HEK293 (cell line): Measurements from ENCODE around the gene MXD4.

Experiments
- CTCF ChIA-PET: fragments of 350-600 bp; formaldehyde crosslinking; extraction: SDS; loops from one replicate; lab custom pipeline; 2021; ENCODE audit warnings: antibody characterized with exemption; lab: Yijun Ruan, JAX
- POLR2A ChIA-PET: fragments of 300-600 bp; formaldehyde crosslinking; extraction: SDS; loops from one replicate; lab custom pipeline; 2020; ENCODE audit warnings: antibody characterized with exemption, inconsistent platforms; lab: Yijun Ruan, JAX
- H3K27ac ChIP-seq: fragments of 200-500 bp; sonication (Bioruptor generic); 2 replicates; pipeline ENCODE4 v1.5.1; 2014; ENCODE audit warnings: low read depth, low read length, control low read depth, inconsistent platforms; ENCODE audit errors: extremely low read depth
- H3K36me3 ChIP-seq, 2 experiments: fragments of 200-500 bp in 1 of 2; sonication (Bioruptor generic) in 1 of 2; 1 replicate in 1 of 2; 2 replicates in 1 of 2; pipeline ENCODE4 v1.5.1; 2014 to 2017; ENCODE audit warnings: inconsistent platforms in 2 of 2, low read length in 2 of 2; ENCODE audit not compliant: control insufficient read depth in 2 of 2, insufficient read depth in 1 of 2
- H3K4me1 ChIP-seq: fragments of 200-500 bp; sonication (Bioruptor generic); 2 replicates; pipeline ENCODE4 v1.5.1; 2014; ENCODE audit warnings: mild to moderate bottlenecking, low read length, inconsistent platforms; ENCODE audit not compliant: control insufficient read depth, insufficient read depth
- H3K4me3 ChIP-seq: 2 replicates; pipeline ENCODE4 v1.5.1; 2011; ENCODE audit warnings: low read depth, mild to moderate bottlenecking, control low read depth, low read length, moderate library complexity
- H3K9me3 ChIP-seq: fragments of 200-500 bp; sonication (Bioruptor generic); 2 replicates; pipeline ENCODE4 v1.5.1; 2014; ENCODE audit warnings: low read depth, low read length, inconsistent platforms; ENCODE audit not compliant: control insufficient read depth, insufficient read depth
- GLI4 ChIP-seq: fragments of 450-650 bp; formaldehyde crosslinking; IDR thresholded peaks from 2 replicates; pipeline ENCODE4 v1.5.1; 2016; ENCODE audit warnings: missing biosample characterization, missing genetic modification characterization
- GLIS2 ChIP-seq: fragments of 450-650 bp; formaldehyde crosslinking; IDR thresholded peaks from 2 replicates; pipeline ENCODE4 v1.5.1; 2016; ENCODE audit warnings: missing biosample characterization, missing genetic modification characterization
- HOXC10 ChIP-seq: sonication (generic); formaldehyde crosslinking; IDR thresholded peaks from 2 replicates; pipeline ENCODE4 v1.8.1; 2023; ENCODE audit warnings: mild to moderate bottlenecking, missing genetic modification reagents
- OVOL3 ChIP-seq: fragments of 450-650 bp; formaldehyde crosslinking; IDR thresholded peaks from 2 replicates; pipeline ENCODE4 v1.5.1; 2016; ENCODE audit warnings: missing biosample characterization, missing genetic modification characterization
- PATZ1 ChIP-seq: fragments of 450-650 bp; formaldehyde crosslinking; IDR thresholded peaks from 2 replicates; pipeline ENCODE4 v1.5.1; 2016; ENCODE audit warnings: missing biosample characterization, missing genetic modification characterization
- PRDM6 ChIP-seq: fragments of 450-650 bp; formaldehyde crosslinking; IDR thresholded peaks from 2 replicates; pipeline ENCODE4 v1.5.1; 2017; ENCODE audit warnings: missing biosample characterization, missing genetic modification characterization
- WT1 ChIP-seq: fragments of 450-650 bp; formaldehyde crosslinking; IDR thresholded peaks from 2 replicates; pipeline ENCODE4 v1.5.1; 2016; ENCODE audit warnings: missing biosample characterization, missing genetic modification characterization
- ZFP69B ChIP-seq: fragments of 450-650 bp; formaldehyde crosslinking; IDR thresholded peaks from 2 replicates; pipeline ENCODE4 v1.5.1; 2016; ENCODE audit warnings: missing biosample characterization, missing genetic modification characterization
- ZNF19 ChIP-seq: fragments of 450-650 bp; formaldehyde crosslinking; IDR thresholded peaks from 2 replicates; pipeline ENCODE4; 2016; ENCODE audit warnings: missing biosample characterization, missing genetic modification characterization, low read depth
- ZNF239 ChIP-seq: fragments of 450-650 bp; formaldehyde crosslinking; IDR thresholded peaks from 2 replicates; pipeline ENCODE4 v1.5.1; 2016; ENCODE audit warnings: missing biosample characterization, missing genetic modification characterization
- ZNF280C ChIP-seq: fragments of 450-650 bp; formaldehyde crosslinking; IDR thresholded peaks from 2 replicates; pipeline ENCODE4 v1.5.1; 2016; ENCODE audit warnings: missing biosample characterization, missing genetic modification characterization
- ZNF624 ChIP-seq: fragments of 450-650 bp; formaldehyde crosslinking; IDR thresholded peaks from 2 replicates; pipeline ENCODE4 v1.5.1; 2017; ENCODE audit warnings: missing biosample characterization, missing genetic modification characterization
- ZNF629 ChIP-seq: fragments of 450-650 bp; formaldehyde crosslinking; IDR thresholded peaks from 2 replicates; pipeline ENCODE4 v1.5.1; 2017; ENCODE audit warnings: missing biosample characterization, missing genetic modification characterization
- ZNF670 ChIP-seq: fragments of 450-650 bp; formaldehyde crosslinking; IDR thresholded peaks from 2 replicates; pipeline ENCODE4 v1.5.1; 2016; ENCODE audit warnings: missing biosample characterization, missing genetic modification characterization, low read depth
- ZNF747 ChIP-seq: fragments of 450-650 bp; formaldehyde crosslinking; IDR thresholded peaks from 2 replicates; pipeline ENCODE4 v1.5.1; 2016; ENCODE audit warnings: missing biosample characterization, missing genetic modification characterization

The MXD4 gene

GRCh38 chr4:2298532-2298991 is 36.7 kb upstream of the MXD4 start:
- ChIA-PET POLR2A (no interaction called here), CTCF (no interaction called here)
- Histone ChIP-seq H3K27ac (no peak overlapping the region), H3K4me3 (no peak overlapping the region), H3K36me3 (no peaks in the 10 kb centered on the region), H3K9me3 (no peaks in the 10 kb centered on the region), H3K4me1 (no peaks in the 10 kb centered on the region)
- TF ChIP-seq ZNF280C (no peak), PATZ1 (tag by site-specific recombination) (no peak), GLIS2 (tag by site-specific recombination) (no peak), ZNF624 (tag by site-specific recombination) (no peak), HOXC10 (CRISPR knock-in tag) (no peak), ZNF19 (tag by site-specific recombination) (no peak), PRDM6 (no peak), GLI4 (tag by site-specific recombination) (no peak), ZNF239 (no peak), ZFP69B (tag by site-specific recombination) (no peak), ZNF629 (no peak)

GRCh38 chr4:2297606-2298531 is 36.0 kb upstream of the MXD4 start:
- H3K27ac ChIP-seq: no peak overlapping the region
- ChIA-PET CTCF (no interaction called here), POLR2A (interaction anchor here (0.6 kb wide), 1 partner anchor 107 kb away, joined by 7 read pairs; no protein-coding TSS in a partner anchor)
- no peaks in the 10 kb centered on the region for H3K36me3 ChIP-seq
- no peaks in the 10 kb centered on the region for H3K9me3 ChIP-seq
- H3K4me3 ChIP-seq: no peak overlapping the region
- TF ChIP-seq WT1: no peak
- TF ChIP-seq OVOL3 (tag by site-specific recombination): no peak
- no peak for TF ChIP-seq ZNF670 (tag by site-specific recombination)
- no peak for TF ChIP-seq ZNF747 (tag by site-specific recombination)
- no peaks in the 10 kb centered on the region for H3K4me1 ChIP-seq
